Mesenchymal stem cell (in vitro differentiated cells and primary cell): ENCODE measurements around the gene POLR3H.
A peak's percentile ranks its signal among the peaks of the same experiment; 100 is the strongest.

Experiments
- DNase-seq: peaks from one replicate; pipeline ENCODE4 v3.0.0-alpha.2; 2013
- H2AFZ ChIP-seq: one replicate; pipeline ENCODE4 v1.6.1; 2013; ENCODE audit warnings: low read depth, mild to moderate bottlenecking, control low read depth, inconsistent platforms, low read length, moderate library complexity
- H2AK5ac ChIP-seq: 2 replicates; pipeline ENCODE4 v1.6.1; 2013; ENCODE audit warnings: low read length, moderate library complexity, mild to moderate bottlenecking, inconsistent platforms; ENCODE audit not compliant: severe bottlenecking
- H2BK120ac ChIP-seq: one replicate; pipeline ENCODE4 v1.6.1; 2013; ENCODE audit warnings: low read depth, mild to moderate bottlenecking, inconsistent platforms, low read length, moderate library complexity
- H2BK12ac ChIP-seq, 2 experiments: one replicate each; pipeline ENCODE4 v1.6.1; 2013; ENCODE audit warnings: inconsistent platforms in 2 of 2, low read length in 2 of 2, mild to moderate bottlenecking in 2 of 2, moderate library complexity in 2 of 2, control low read depth in 1 of 2
- H2BK15ac ChIP-seq: one replicate; pipeline ENCODE4 v1.6.1; 2013; ENCODE audit warnings: mild to moderate bottlenecking, low read depth, inconsistent platforms; ENCODE audit not compliant: poor library complexity, severe bottlenecking
- H2BK5ac ChIP-seq: 2 replicates; pipeline ENCODE4 v1.6.1; 2013; ENCODE audit warnings: low read depth, mild to moderate bottlenecking, low read length, control low read depth, inconsistent platforms; ENCODE audit not compliant: poor library complexity, severe bottlenecking
- H3K14ac ChIP-seq, 2 experiments: one replicate each; pipeline ENCODE4 v1.6.1; 2013; ENCODE audit warnings: inconsistent platforms in 2 of 2, low read length in 2 of 2, control low read depth in 1 of 2, mild to moderate bottlenecking in 1 of 2, moderate library complexity in 1 of 2
- H3K18ac ChIP-seq, 2 experiments: one replicate each; pipeline ENCODE4 v1.6.1; 2013; ENCODE audit warnings: inconsistent platforms in 2 of 2, low read length in 2 of 2, control low read depth in 1 of 2, low read depth in 1 of 2, mild to moderate bottlenecking in 1 of 2
- H3K23ac ChIP-seq, 2 experiments: one replicate each; pipeline ENCODE4 v1.6.1; 2013; ENCODE audit warnings: inconsistent platforms in 2 of 2, low read length in 2 of 2, mild to moderate bottlenecking in 2 of 2, moderate library complexity in 2 of 2, control low read depth in 1 of 2
- H3K27ac ChIP-seq: 2 replicates; pipeline ENCODE4 v1.5.1; 2013; ENCODE audit warnings: mild to moderate bottlenecking, moderate library complexity, low read length, control low read depth, inconsistent platforms; ENCODE audit not compliant: poor library complexity, severe bottlenecking
- H3K27me3 ChIP-seq, 2 experiments: 2 replicates each; pipeline versions ENCODE4 v1.6.1 to v1.7.0; 2013; ENCODE audit warnings: low read length in 2 of 2, mild to moderate bottlenecking in 2 of 2, moderate library complexity in 2 of 2, control low read depth in 1 of 2, inconsistent platforms in 1 of 2; ENCODE audit not compliant: control insufficient read depth in 1 of 2, insufficient read depth in 1 of 2
- H3K36me3 ChIP-seq, 2 experiments: 2 replicates each; pipeline versions ENCODE4 v1.6.1 to v1.7.0; 2013; ENCODE audit warnings: low read length in 2 of 2, control low read depth in 1 of 2, inconsistent platforms in 1 of 2, low read depth in 1 of 2, mild to moderate bottlenecking in 1 of 2; ENCODE audit not compliant: insufficient read depth in 2 of 2, control insufficient read depth in 1 of 2
- H3K4ac ChIP-seq, 2 experiments: one replicate each; pipeline ENCODE4 v1.6.1; 2013; ENCODE audit warnings: inconsistent platforms in 2 of 2, low read length in 2 of 2, mild to moderate bottlenecking in 2 of 2, moderate library complexity in 2 of 2, control low read depth in 1 of 2, low read depth in 1 of 2
- H3K4me1 ChIP-seq: 2 replicates; pipeline ENCODE4 v1.6.1; 2013; ENCODE audit warnings: low read depth, low read length, control low read depth; ENCODE audit not compliant: control insufficient read depth, insufficient read depth
- H3K4me2 ChIP-seq: 2 replicates; pipeline ENCODE4 v1.6.1; 2013; ENCODE audit warnings: low read length, mild to moderate bottlenecking, inconsistent platforms; ENCODE audit not compliant: poor library complexity, severe bottlenecking
- H3K4me3 ChIP-seq, 2 experiments: 2 replicates each; pipeline versions ENCODE4 v1.5.1 to v1.7.0; 2013; ENCODE audit warnings: low read length in 2 of 2, mild to moderate bottlenecking in 2 of 2, control low read depth in 1 of 2, low read depth in 1 of 2; ENCODE audit not compliant: insufficient read depth in 1 of 2
- H3K79me1 ChIP-seq: replicated peaks from 2 replicates; pipeline ENCODE4 v1.6.1; 2013; ENCODE audit warnings: mild to moderate bottlenecking, control low read depth, low read length, inconsistent platforms; ENCODE audit not compliant: poor library complexity, severe bottlenecking
- H3K9ac ChIP-seq: 2 replicates; pipeline ENCODE4 v1.7.0; 2013; ENCODE audit warnings: mild to moderate bottlenecking, low read length, moderate library complexity
- H3K9me3 ChIP-seq: 2 replicates; pipeline ENCODE4 v1.7.0; 2013; ENCODE audit warnings: mild to moderate bottlenecking, low read length; ENCODE audit not compliant: control insufficient read depth
- H4K8ac ChIP-seq: one replicate; pipeline ENCODE4 v1.6.1; 2013; ENCODE audit warnings: inconsistent platforms, mild to moderate bottlenecking, low read length, moderate library complexity
- H4K91ac ChIP-seq: one replicate; pipeline ENCODE4 v1.6.1; 2013; ENCODE audit warnings: mild to moderate bottlenecking, low read length, inconsistent platforms
- WGBS: methylation state at CpG from one replicate; pipeline ENCODE4 v1.1.7; 2013; ENCODE audit warnings: mixed read lengths; 5-methylcytosine and 5-hydroxymethylcytosine counted together

The POLR3H gene

DNA sequence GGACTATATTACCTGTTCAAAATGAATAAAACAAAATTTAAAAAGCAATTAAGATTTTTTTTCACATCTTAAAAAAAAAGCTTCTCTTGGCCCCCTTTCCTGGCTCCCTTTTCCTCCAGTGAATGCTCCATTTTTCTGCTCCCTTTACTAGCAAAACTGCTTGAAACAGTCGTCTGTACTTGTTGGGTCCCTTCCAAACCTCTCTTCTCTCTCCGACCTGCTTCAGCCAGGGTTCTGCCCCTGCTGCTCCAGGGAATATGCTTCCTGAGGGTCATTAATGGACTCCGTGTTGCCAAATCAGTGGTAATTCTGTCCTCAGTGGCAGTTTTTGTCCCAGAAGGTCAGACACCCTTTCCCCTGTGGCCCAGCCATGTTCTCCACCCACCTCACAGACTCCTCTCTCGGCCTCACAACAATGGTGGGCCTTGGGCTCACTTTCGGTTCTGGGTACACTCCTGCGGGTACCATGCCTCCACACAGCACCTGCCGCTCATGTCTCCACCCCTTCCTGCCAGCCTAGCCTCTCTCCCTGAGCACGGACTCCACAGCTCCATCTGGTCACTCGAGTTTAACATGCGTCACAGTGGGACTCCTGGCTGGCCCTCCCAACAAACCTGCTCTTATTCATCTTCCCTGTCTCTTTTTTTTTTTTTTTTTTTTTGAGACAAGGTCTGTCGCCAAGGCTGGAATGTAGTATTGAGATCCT lies 7.8 kb upstream of the POLR3H start:
- Histone ChIP-seq H4K8ac (no peak overlapping the region), H2BK15ac (no peak overlapping the region), H2AFZ (no peak overlapping the region), H3K4ac (no peak overlapping the region), H3K27me3 (no peaks in the 10 kb centered on the region), H3K9ac (no peak overlapping the region), H3K4me3 (no peak overlapping the region), H3K27ac (no peak overlapping the region), H4K91ac (peak overlapping the region; percentile 1), H2BK5ac (no peak overlapping the region), H3K23ac (no peak overlapping the region), H3K18ac (no peak overlapping the region), H3K79me1 (no peaks in the 10 kb centered on the region), H3K9me3 (no peaks in the 10 kb centered on the region), H2BK12ac (no peak overlapping the region), H2BK120ac (no peak overlapping the region), H3K36me3 (no peaks in the 10 kb centered on the region), H2AK5ac (no peak overlapping the region), H3K4me1 (peaks cover 5% of the 10 kb centered on the region), H3K4me2 (no peak overlapping the region), H3K14ac (no peak overlapping the region)
- 89% methylated on average over 10 of the region's 11 CpGs for WGBS
- DNase-seq: no peak

DNA sequence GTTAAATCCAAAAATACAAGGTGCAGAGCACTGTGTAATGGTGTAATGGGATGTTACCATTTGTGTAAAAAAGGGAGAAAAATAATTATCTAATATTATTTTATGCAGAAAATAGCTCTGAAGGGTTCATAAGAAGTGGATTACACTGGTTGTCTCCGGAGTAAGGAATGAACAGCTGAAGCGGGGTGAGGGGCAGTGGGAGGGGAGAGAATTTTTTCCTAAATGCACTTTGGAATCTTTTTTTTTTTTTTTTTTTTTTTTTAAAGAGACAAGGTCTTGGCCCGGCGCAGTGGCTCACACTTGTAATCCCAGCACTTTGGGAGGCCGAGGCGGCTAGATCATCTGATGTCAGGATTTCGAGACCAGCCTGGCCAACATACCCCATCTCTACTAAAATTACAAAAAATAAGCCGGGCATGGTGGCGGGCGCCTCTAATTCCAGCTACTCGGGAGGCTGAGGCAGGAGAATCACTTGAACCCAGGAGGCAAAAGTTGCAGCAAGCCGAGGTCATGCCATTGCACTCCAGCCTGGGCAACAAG lies 6.8 kb upstream of the POLR3H start:
- Histone ChIP-seq H4K91ac (no peak overlapping the region), H3K27ac (no peak overlapping the region), H3K4ac (no peak overlapping the region), H3K9me3 (no peaks in the 10 kb centered on the region), H4K8ac (no peak overlapping the region), H3K18ac (no peak overlapping the region), H2BK120ac (no peak overlapping the region), H2AFZ (no peak overlapping the region), H3K4me2 (no peak overlapping the region), H3K9ac (no peak overlapping the region), H3K23ac (no peak overlapping the region), H3K27me3 (no peaks in the 10 kb centered on the region), H3K36me3 (no peaks in the 10 kb centered on the region), H3K4me3 (no peak overlapping the region), H3K14ac (no peak overlapping the region), H2BK12ac (no peak overlapping the region), H3K4me1 (peaks cover 3% of the 10 kb centered on the region), H2BK15ac (no peak overlapping the region), H2AK5ac (no peak overlapping the region), H3K79me1 (no peaks in the 10 kb centered on the region), H2BK5ac (no peak overlapping the region)
- no peak for DNase-seq
- WGBS: 94% methylated on average over 12 of the region's 12 CpGs

DNA sequence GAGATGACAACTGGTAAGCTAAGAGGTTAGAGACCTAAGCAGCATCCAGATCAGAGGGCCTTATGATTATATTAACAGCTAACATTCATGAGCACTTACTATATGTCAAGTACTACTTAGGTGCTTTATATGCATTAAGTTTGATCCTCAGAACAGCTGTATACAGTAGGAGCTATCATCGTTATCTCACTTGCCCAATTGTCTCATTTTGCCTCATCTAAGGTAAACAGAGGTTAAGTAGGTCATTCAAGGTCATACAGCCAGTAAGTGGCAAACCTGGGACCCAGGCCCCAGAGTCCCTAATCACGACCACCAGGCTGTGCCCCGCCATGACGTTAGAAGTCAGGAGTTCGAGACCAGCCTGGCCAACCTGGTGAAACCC lies 4.6 kb upstream of the POLR3H start:
- Histone ChIP-seq H2BK12ac (no peak overlapping the region), H3K4me3 (no peak overlapping the region), H2BK5ac (no peak overlapping the region), H3K23ac (no peak overlapping the region), H3K4me1 (peaks cover 1% of the 10 kb centered on the region), H2BK120ac (no peak overlapping the region), H2BK15ac (no peak overlapping the region), H3K79me1 (no peaks in the 10 kb centered on the region), H3K14ac (no peak overlapping the region), H3K18ac (no peak overlapping the region), H3K9me3 (no peaks in the 10 kb centered on the region), H3K4me2 (no peak overlapping the region), H3K4ac (no peak overlapping the region), H3K36me3 (no peaks in the 10 kb centered on the region), H2AK5ac (no peak overlapping the region), H4K91ac (no peak overlapping the region), H2AFZ (no peak overlapping the region), H4K8ac (no peak overlapping the region), H3K27ac (no peak overlapping the region), H3K27me3 (no peaks in the 10 kb centered on the region), H3K9ac (no peak overlapping the region)
- WGBS: 92% methylated on average over 5 of the region's 5 CpGs
- no peak for DNase-seq

DNA sequence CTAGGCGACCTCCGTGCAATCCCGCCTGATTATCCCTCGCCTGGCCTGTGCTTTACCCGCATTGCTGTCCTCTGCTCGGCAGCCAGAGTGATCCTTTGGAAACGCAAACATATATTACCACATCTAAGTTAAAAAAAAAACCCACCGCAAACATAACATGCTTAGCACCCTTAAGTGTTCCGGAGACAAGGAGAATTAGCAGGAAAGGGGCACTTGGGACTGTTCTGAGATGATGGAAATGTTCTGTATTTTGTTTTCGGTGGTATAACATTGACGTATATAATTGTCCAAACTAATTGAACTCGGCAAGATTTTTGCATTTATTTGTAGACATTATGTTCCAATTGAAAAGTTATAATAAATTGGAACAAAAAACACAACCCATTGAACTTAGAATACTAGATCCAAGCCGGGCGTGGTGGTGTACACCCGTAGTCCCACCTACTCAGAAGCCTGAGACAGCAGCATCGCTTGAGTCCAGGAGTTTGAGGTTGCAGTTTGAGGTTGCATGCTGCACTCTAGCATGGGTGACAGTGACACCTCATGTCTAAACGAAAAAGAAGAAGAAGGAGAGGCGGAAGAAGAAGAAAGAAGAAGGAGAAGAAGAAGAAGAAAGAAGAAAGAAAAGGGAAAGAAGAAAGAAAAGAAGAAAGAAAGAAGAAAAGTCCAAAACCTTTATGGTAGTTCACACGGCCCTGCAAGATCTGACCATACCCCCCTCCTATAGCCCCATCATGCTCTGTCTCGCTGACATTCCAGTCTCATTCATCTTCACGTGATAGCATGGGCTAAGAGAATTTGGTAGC lies 604 bp upstream of the POLR3H start:
- peak; percentile 98 for DNase-seq
- peak overlapping the region; percentile 84 for H3K9ac ChIP-seq
- no peak overlapping the region for H3K14ac ChIP-seq
- no peak overlapping the region for H2AFZ ChIP-seq
- H3K27ac ChIP-seq: no peak overlapping the region
- H3K9me3 ChIP-seq: no peaks in the 10 kb centered on the region
- peak overlapping the region; percentile 60 for H3K4me2 ChIP-seq
- H3K27me3 ChIP-seq: no peaks in the 10 kb centered on the region
- peaks cover 0 to 10% of the 10 kb centered on the region in 2 experiments for H3K36me3 ChIP-seq
- H3K4ac ChIP-seq: no peak overlapping the region
- H2BK15ac ChIP-seq: no peak overlapping the region
- H3K23ac ChIP-seq: no peak overlapping the region
- no peak overlapping the region for H4K8ac ChIP-seq
- H2BK120ac ChIP-seq: no peak overlapping the region
- no peak overlapping the region for H2AK5ac ChIP-seq
- 44% methylated on average over 13 of the region's 21 CpGs for WGBS
- no peak overlapping the region for H4K91ac ChIP-seq
- H3K4me3 ChIP-seq: peak overlapping the region in 1 of 2 experiments; percentile 72
- H3K79me1 ChIP-seq: no peaks in the 10 kb centered on the region
- H2BK12ac ChIP-seq: no peak overlapping the region
- peaks cover 13% of the 10 kb centered on the region for H3K4me1 ChIP-seq
- H2BK5ac ChIP-seq: no peak overlapping the region
- H3K18ac ChIP-seq: no peak overlapping the region
